Mucosa of rectum (tissue), 2 donors: ENCODE results near the gene PRKCA.
"Not testable (repeated sequence)": the region's sequence is repeated elsewhere in the genome, so short reads cannot be mapped to it uniquely, and the experiment has no call there.

ENCODE experiments used
- H3K27ac ChIP-seq, 2 donors: one replicate each; pipeline ENCODE4 v1.7.0; 2013; ENCODE audit warnings: inconsistent platforms in 2 of 2, low read depth in 2 of 2, low read length in 2 of 2
- H3K27me3 ChIP-seq, 2 donors: one replicate each; pipeline ENCODE4 v1.7.0; 2013; ENCODE audit warnings: low read length in 2 of 2; ENCODE audit not compliant: control insufficient read depth in 2 of 2, insufficient read depth in 2 of 2
- H3K36me3 ChIP-seq, 2 donors: one replicate each; pipeline ENCODE4 v1.7.0; 2013; ENCODE audit warnings: low read length in 2 of 2; ENCODE audit not compliant: control insufficient read depth in 2 of 2, insufficient read depth in 2 of 2
- H3K4me1 ChIP-seq, 2 donors: one replicate each; pipeline ENCODE4 v1.7.0; 2013; ENCODE audit warnings: low read length in 2 of 2, mild to moderate bottlenecking in 1 of 2; ENCODE audit not compliant: control insufficient read depth in 2 of 2, insufficient read depth in 2 of 2
- H3K4me3 ChIP-seq, 2 donors: one replicate each; pipeline ENCODE4 v1.7.0; 2013; ENCODE audit warnings: low read length in 2 of 2
- H3K9ac ChIP-seq, 2 donors: one replicate each; pipeline ENCODE4 v1.7.0; 2013; ENCODE audit warnings: low read length in 2 of 2, low read depth in 1 of 2, mild to moderate bottlenecking in 1 of 2
- H3K9me3 ChIP-seq, 2 donors: one replicate each; pipeline ENCODE4 v1.7.0; 2013; ENCODE audit warnings: low read length in 2 of 2; ENCODE audit not compliant: control insufficient read depth in 2 of 2
- donor health status: healthy.
- donor health status: Normal muscosa, but diverticular disease.

Gene PRKCA

GRCh38 chr17:66397486-66397885 lies 95.1 kb downstream of the PRKCA start:
- Histone ChIP-seq H3K27me3 (no peaks in the 10 kb centered on the region), H3K4me1 (peaks cover 0 to 2% of the 10 kb centered on the region in 2 donors), H3K9me3 (no peaks in the 10 kb centered on the region), H3K9ac (no peak overlapping the region), H3K4me3 (no peak overlapping the region), H3K27ac (no peak overlapping the region), H3K36me3 (no peaks in the 10 kb centered on the region)

GRCh38 chr17:66398059-66398458 lies 95.6 kb downstream of the PRKCA start:
- no peak overlapping the region for H3K4me3 ChIP-seq
- peaks cover 0 to 2% of the 10 kb centered on the region in 2 donors for H3K4me1 ChIP-seq
- no peaks in the 10 kb centered on the region for H3K27me3 ChIP-seq
- no peaks in the 10 kb centered on the region for H3K36me3 ChIP-seq
- H3K9ac ChIP-seq, result no peak overlapping the region
- H3K27ac ChIP-seq, result no peak overlapping the region
- no peaks in the 10 kb centered on the region for H3K9me3 ChIP-seq

- Histone ChIP-seq H3K9ac (no peak overlapping the region), H3K9me3 (no peaks in the 10 kb centered on the region), H3K4me3 (no peak overlapping the region), H3K27ac (no peak overlapping the region), H3K4me1 (peaks cover 0 to 2% of the 10 kb centered on the region in 2 donors), H3K36me3 (no peaks in the 10 kb centered on the region), H3K27me3 (no peaks in the 10 kb centered on the region)
These were observed 96.2 kb downstream of the PRKCA start for GRCh38 chr17:66398617-66399016.

- peaks cover 3 to 4% of the 10 kb centered on the region in 2 donors for H3K4me1 ChIP-seq
These were observed 97.0 kb downstream of the PRKCA start for GRCh38 chr17:66399441-66399840.

GRCh38 chr17:66400041-66400688 lies 97.8 kb downstream of the PRKCA start:
- H3K27ac ChIP-seq, H3K4me1 ChIP-seq, H3K36me3 ChIP-seq, H3K27me3 ChIP-seq, H3K9me3 ChIP-seq, H3K9ac ChIP-seq, H3K4me3 ChIP-seq: not testable (repeated sequence)

More at GRCh38 chr17:66399441-66399840, 97.0 kb downstream of the PRKCA start:
- Histone ChIP-seq H3K27me3 (no peaks in the 10 kb centered on the region), H3K27ac (no peak overlapping the region), H3K9ac (no peak overlapping the region), H3K4me3 (no peak overlapping the region), H3K9me3 (no peaks in the 10 kb centered on the region), H3K36me3 (no peaks in the 10 kb centered on the region)

- H3K27ac ChIP-seq, result no peak overlapping the region
- no peak overlapping the region for H3K4me3 ChIP-seq
- no peak overlapping the region for H3K9ac ChIP-seq
- H3K36me3 ChIP-seq, result no peaks in the 10 kb centered on the region
- H3K27me3 ChIP-seq, result no peaks in the 10 kb centered on the region
- H3K4me1 ChIP-seq, result peaks cover 4 to 5% of the 10 kb centered on the region in 2 donors
- H3K9me3 ChIP-seq, result no peaks in the 10 kb centered on the region
These were observed 98.3 kb downstream of the PRKCA start for GRCh38 chr17:66400698-66401097.

GRCh38 chr17:66401364-66401763 lies 99.0 kb downstream of the PRKCA start:
- H3K27me3 ChIP-seq, result no peaks in the 10 kb centered on the region
- no peak overlapping the region for H3K27ac ChIP-seq
- no peaks in the 10 kb centered on the region for H3K9me3 ChIP-seq
- no peaks in the 10 kb centered on the region for H3K36me3 ChIP-seq
- H3K4me3 ChIP-seq, result no peak overlapping the region
- H3K4me1 ChIP-seq, result peaks cover 4 to 5% of the 10 kb centered on the region in 2 donors
- H3K9ac ChIP-seq, result no peak overlapping the region

- Histone ChIP-seq H3K27me3 (no peaks in the 10 kb centered on the region), H3K9ac (no peak overlapping the region), H3K4me1 (peaks cover 3 to 4% of the 10 kb centered on the region in 2 donors), H3K36me3 (no peaks in the 10 kb centered on the region), H3K27ac (no peak overlapping the region), H3K9me3 (no peaks in the 10 kb centered on the region), H3K4me3 (no peak overlapping the region)
These were observed 101.6 kb downstream of the PRKCA start for GRCh38 chr17:66403846-66404556.

GRCh38 chr17:66405836-66406677 lies 103.6 kb downstream of the PRKCA start:
- Histone ChIP-seq H3K36me3 (no peaks in the 10 kb centered on the region), H3K4me3 (no peak overlapping the region), H3K27ac (no peak overlapping the region), H3K9ac (no peak overlapping the region), H3K27me3 (no peaks in the 10 kb centered on the region), H3K9me3 (no peaks in the 10 kb centered on the region), H3K4me1 (peaks cover 3 to 4% of the 10 kb centered on the region in 2 donors)
